ENCODE measurements around the gene CCDC146.
A peak's percentile ranks its signal among the peaks of the same experiment; 100 is the strongest.
"Not testable (repeated sequence)": the region's sequence is repeated elsewhere in the genome, so short reads cannot be mapped to it uniquely, and the experiment has no call there.

Gene CCDC146

GRCh38 chr7:77246026-77246640, 123.7 kb downstream of the CCDC146 start:
- no peak for DNase-seq (ENCODE audit: low spot score)

GRCh38 chr7:77247206-77247850, 124.9 kb downstream of the CCDC146 start:
- peak; percentile 69 for DNase-seq (ENCODE audit: low spot score)

GRCh38 chr7:77248154-77248553, 125.7 kb downstream of the CCDC146 start:
- DNase-seq (ENCODE audit: low spot score): no peak

GRCh38 chr7:77252506-77252905, 130.1 kb downstream of the CCDC146 start:
- no peak for DNase-seq (ENCODE audit: low spot score)

GRCh38 chr7:77253151-77253550, 130.7 kb downstream of the CCDC146 start:
- no peak for DNase-seq (ENCODE audit: low spot score)

GRCh38 chr7:77254429-77254828, 132.0 kb downstream of the CCDC146 start:
- DNase-seq (ENCODE audit: low spot score): no peak

- no peak for DNase-seq (ENCODE audit: low spot score)
Observed at GRCh38 chr7:77254915-77255314, 132.5 kb downstream of the CCDC146 start.

GRCh38 chr7:77258014-77258413, 135.6 kb downstream of the CCDC146 start:
- DNase-seq (ENCODE audit: low spot score): peak; percentile 25

- DNase-seq (ENCODE audit: low spot score): no peak
Observed at GRCh38 chr7:77258593-77258992, 136.2 kb downstream of the CCDC146 start.

GRCh38 chr7:77262316-77262715, 139.9 kb downstream of the CCDC146 start:
- DNase-seq (ENCODE audit: low spot score): no peak

GRCh38 chr7:77265666-77266065, 143.3 kb downstream of the CCDC146 start:
- no peak for DNase-seq (ENCODE audit: low spot score)

- DNase-seq (ENCODE audit: low spot score): no peak
Observed at GRCh38 chr7:77266291-77266794, 143.9 kb downstream of the CCDC146 start.

- DNase-seq (ENCODE audit: low spot score): no peak
Observed at GRCh38 chr7:77269360-77270093, 147.1 kb downstream of the CCDC146 start.

GRCh38 chr7:77270094-77270480, 147.7 kb downstream of the CCDC146 start:
- no peak for DNase-seq (ENCODE audit: low spot score)

GRCh38 chr7:77271766-77272165, 149.4 kb downstream of the CCDC146 start:
- DNase-seq (ENCODE audit: low spot score): no peak

- DNase-seq (ENCODE audit: low spot score): not testable (repeated sequence)
Observed at GRCh38 chr7:77275663-77276062, 153.2 kb downstream of the CCDC146 start.

GRCh38 chr7:77276120-77276519, 153.7 kb downstream of the CCDC146 start:
- no peak for DNase-seq (ENCODE audit: low spot score)

- no peak for DNase-seq (ENCODE audit: low spot score)
Observed at GRCh38 chr7:77281780-77282478, 159.5 kb downstream of the CCDC146 start.

GRCh38 chr7:77282897-77283296, 160.5 kb downstream of the CCDC146 start:
- DNase-seq (ENCODE audit: low spot score): no peak

GRCh38 chr7:77284005-77284404, 161.6 kb downstream of the CCDC146 start:
- no peak for DNase-seq (ENCODE audit: low spot score)

GRCh38 chr7:77284616-77285015, 162.2 kb downstream of the CCDC146 start:
- DNase-seq (ENCODE audit: low spot score): no peak

- DNase-seq (ENCODE audit: low spot score): no peak
Observed at GRCh38 chr7:77288676-77289320, 166.4 kb downstream of the CCDC146 start.
